GM21786 (cell line): ENCODE measurements around the gene NRAP.
A peak's percentile ranks its signal among the peaks of the same experiment; 100 is the strongest.

ENCODE experiments used
- ATAC-seq: cut with Tn5 transposase; IDR thresholded peaks from one replicate; pipeline ENCODE4 v1.9.1; 2021; ENCODE audit not compliant: unreplicated experiment

Gene NRAP, protein sequence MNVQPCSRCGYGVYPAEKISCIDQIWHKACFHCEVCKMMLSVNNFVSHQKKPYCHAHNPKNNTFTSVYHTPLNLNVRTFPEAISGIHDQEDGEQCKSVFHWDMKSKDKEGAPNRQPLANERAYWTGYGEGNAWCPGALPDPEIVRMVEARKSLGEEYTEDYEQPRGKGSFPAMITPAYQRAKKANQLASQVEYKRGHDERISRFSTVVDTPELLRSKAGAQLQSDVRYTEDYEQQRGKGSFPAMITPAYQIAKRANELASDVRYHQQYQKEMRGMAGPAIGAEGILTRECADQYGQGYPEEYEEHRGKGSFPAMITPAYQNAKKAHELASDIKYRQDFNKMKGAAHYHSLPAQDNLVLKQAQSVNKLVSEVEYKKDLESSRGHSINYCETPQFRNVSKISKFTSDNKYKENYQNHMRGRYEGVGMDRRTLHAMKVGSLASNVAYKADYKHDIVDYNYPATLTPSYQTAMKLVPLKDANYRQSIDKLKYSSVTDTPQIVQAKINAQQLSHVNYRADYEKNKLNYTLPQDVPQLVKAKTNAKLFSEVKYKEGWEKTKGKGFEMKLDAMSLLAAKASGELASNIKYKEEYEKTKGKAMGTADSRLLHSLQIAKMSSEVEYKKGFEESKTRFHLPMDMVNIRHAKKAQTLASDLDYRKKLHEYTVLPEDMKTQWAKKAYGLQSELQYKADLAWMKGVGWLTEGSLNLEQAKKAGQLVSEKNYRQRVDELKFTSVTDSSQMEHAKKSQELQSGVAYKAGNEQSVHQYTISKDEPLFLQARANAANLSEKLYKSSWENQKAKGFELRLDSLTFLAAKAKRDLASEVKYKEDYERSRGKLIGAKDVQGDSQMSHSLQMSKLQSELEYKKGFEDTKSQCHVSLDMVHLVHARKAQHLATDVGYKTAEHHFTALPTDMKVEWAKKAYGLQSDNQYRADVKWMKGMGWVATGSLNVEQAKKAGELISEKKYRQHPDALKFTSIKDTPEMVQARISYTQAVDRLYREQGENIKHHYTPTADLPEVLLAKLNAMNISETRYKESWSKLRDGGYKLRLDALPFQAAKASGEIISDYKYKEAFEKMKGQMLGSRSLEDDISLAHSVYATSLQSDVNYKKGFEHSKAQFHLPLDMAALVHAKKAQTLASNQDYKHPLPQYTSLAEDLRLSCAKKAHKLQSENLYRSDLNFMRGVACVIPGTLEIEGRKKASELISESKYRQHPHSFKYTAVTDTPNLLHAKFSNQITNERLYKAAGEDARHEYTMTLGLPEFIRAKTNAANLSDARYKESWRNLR (N-terminal part only)

DNA sequence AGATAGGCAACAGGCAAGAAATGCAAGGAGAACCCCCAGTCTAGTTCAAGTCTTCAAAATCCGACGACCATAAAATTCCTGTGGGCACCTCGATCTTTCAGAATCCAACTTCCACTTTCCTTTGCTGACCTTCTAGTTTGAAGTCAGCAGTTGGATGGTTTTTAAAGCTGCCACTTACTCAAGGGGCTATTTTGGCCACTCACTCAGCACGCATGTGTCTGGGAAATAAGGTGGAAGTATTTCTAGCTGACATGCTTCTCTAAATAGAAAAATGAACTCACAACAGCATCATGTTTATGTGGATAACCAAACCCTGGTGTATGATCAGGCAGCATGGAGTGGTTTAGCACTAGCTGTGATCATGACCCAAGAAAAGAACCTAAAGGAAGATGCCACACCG lies at the start of gene NRAP:
TSS of gene NRAP (minus strand) at position 134 of the 400 bp plus-strand sequence. CDS start 159 bp downstream, outside the sequence.
- no peak for ATAC-seq

DNA sequence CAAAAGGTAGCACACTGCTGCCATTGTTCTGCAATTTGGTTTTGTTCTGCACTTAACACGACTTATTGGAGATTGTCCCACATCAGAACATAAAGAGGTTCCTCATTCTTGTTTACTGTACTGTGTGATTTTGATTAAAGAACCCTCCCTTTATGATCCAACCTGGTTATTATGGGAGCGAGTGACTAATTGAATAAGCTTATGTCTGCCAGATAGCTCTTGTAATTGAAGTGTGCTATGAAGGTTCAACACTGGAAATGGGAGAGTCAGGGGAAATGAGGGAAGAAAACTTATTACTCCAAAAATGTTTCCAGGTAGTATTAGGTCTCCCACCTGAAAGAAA lies 49.8 kb upstream of the NRAP start:
- ATAC-seq, result no peak

DNA sequence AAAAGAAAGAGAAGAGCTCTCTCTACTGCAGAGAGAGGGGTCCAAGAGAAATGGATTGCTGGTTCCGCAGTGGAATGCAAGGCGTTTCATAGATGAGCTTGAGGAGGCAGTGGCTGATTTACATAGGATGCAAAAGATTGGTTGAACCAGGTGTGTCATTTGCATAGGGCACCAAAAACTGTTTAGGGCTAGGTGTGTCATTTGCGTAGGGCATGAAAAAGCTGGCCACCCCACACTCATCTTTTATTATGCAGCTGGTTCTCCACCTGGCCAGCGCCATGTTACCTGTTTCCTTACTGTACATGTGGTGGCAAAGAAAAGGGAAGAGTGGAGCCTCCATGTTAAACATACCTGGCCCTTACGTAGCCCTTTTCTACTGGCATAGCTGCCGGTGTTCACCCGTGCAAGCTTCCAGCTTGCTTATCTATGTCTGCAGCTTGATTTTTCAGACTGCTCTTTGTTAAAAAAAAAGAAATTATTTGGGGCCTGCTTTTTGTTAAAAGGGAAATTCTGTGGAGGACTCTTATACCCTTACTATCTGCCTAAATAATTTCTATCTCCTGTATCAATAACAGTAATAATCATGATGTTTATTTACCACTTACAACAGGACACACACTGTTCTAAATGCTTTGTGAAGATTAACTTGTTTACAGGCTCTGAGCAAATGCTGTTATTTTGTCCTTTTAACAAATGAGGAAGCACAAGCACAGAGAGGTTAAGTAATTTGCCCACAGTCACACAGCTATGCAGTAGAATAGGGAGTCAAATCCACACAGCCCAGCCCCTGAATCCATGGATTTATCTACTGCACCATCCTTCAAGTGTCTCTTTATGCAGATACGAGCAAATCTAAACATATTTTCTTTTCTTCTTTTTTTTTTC lies 49.2 kb upstream of the NRAP start:
- ATAC-seq, result no peak

DNA sequence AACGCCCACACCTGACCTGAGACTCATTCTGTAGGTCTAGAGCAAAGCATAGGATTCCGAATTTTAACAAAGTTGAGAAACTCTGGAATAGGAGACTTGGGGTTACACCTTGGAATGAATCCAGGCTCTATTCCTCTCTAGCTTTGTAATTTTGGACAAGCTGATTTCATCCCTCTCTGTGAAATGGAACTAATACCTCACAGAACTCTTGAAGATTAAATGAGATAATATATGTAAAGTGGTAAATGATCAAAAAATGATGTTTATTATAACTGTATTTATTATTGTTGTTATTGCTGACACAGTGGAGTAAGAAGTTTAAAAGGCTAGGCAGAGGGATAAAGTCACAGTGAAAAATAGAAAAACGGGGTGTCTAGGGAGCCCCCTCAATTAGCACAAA lies 48.2 kb upstream of the NRAP start:
- ATAC-seq, result no peak

DNA sequence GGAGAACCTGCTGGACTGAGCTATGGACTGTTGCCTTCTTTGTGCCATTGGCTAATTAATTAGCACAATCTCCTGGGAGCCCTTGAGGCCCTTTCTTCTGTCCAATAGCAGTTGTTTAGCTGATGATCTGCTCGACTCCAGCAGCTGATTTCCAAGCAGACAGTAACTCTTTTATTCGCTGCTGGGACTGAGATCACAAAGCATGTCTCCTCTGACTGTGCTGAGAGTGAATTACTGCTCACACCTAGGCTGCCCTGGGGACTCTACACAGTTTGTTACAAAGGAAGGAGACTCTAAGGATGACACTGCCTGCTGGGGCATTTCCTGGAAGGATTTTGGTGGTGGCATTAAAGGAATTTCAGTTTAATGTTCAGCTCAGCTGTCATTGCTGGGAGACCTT lies 47.3 kb upstream of the NRAP start:
- no peak for ATAC-seq

- no peak for ATAC-seq
Observed at GRCh38 chr10:113709221-113709838, 45.5 kb upstream of the NRAP start.

DNA sequence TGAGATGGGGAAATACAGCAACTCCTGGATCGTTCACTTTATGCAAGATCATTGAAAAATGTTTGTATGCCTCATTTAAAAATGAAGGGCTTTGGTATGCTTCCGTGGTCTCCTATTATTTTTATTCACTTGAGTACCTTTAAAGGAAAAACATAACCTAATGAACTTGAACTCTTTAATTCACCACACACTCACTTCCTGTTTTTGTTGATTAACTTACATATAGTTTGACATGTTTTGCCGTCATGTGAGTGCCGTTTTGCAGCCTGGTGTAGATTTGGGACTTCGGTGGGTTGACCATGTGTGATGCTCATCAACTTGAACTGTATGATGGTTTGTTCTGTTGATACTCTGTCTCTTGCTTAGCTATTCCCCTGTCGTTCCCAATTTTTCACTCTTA lies 44.8 kb upstream of the NRAP start:
- no peak for ATAC-seq

- no peak for ATAC-seq
Observed at GRCh38 chr10:113706623-113707022, 42.8 kb upstream of the NRAP start.

DNA sequence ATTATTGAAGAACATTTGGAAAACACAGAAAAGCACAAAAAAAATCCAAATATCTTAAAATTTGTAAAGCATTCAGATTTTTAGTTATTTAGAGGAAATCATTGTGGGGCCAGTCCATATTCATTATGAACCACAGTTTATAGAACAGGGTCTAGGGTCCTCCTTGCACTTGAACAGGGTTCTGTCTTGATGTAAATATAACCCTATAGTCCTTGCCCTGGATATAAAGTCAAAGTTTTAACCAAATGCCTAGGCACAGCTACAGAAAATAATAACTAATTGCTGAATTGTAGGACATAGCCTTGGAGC lies 41.5 kb upstream of the NRAP start:
- ATAC-seq, result no peak

GRCh38 chr10:113704637-113705343 lies 40.9 kb upstream of the NRAP start:
- peak; percentile 52 for ATAC-seq

- no peak for ATAC-seq
Observed at GRCh38 chr10:113697595-113697994, 33.8 kb upstream of the NRAP start.

- no peak for ATAC-seq
Observed at GRCh38 chr10:113695691-113696090, 31.9 kb upstream of the NRAP start.

DNA sequence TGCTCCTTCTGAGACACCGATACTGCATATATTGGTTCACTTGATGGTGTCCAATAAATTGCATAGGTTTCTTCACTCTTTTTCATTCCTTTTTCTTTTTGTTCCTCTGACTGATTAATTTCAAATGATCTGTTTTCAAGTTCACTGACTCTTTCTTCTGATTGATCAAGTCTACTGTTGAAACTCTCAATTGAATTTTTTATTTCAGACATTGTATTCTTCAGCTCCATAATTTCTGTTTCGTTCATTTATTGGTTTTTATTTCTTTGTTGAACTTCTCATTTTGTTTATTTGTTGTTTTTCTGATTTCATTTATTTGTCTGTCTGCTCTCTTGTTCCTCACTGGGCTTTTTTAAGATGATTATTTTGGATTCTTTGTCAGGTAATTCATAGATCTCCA lies 29.5 kb upstream of the NRAP start:
- no peak for ATAC-seq

DNA sequence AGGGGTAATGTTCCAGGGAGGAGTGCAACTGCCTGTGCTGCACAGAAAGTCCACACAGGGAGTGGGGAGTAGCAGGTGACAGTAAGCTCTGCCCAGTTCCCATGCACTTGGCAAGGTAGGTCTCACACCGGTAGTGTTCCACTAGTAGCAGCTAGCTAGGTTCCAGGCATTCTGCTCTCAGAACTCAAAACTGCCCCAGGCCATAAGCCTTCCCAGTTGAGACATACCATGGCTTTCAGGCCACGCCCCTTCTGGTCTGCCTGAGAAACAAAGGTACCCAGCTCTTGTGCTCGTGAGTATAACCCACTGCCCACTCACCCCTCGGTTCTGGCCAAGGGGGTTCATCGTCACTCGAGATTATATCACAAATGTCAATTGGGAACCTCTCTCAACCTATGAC lies 28.4 kb upstream of the NRAP start:
- no peak for ATAC-seq

DNA sequence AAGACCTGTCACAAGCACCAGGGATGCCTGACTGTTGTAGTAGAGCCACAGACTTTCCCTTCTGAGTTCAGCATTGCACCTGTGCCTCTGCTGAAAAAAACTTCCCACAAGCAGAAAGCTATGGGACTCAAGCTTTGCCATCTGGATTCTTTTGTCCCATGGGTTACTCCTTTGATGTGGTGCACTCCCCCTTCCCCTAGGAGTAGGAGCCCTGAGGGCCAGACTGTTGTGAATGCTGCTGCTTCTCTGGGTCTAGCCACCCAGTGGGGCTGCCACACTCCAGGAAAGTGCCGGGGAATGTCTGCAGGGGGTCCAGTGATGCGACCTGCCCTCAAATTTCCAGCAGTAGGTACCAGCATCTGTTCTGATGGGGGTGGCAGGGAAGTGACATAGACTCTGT lies 27.5 kb upstream of the NRAP start:
- ATAC-seq, result no peak

DNA sequence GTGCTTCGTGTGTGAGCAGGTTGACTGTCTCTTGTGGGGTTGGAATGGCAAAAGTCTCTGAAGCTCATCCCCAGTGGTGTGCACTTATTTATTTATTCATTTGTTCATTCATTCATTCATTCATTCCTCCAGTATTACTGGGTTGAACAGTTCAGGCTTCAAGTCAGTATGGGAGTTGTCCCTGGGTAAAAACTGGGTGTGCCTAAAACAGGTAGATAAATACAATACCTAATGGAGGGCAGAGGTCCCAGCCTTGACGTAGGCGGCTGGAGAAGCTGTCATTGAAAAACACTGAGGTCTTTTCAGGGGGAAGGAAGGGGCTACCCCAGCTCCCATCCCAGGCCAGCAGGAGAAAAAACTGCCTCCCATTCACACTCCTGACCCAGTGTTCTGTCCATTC lies 26.9 kb upstream of the NRAP start:
- no peak for ATAC-seq

DNA sequence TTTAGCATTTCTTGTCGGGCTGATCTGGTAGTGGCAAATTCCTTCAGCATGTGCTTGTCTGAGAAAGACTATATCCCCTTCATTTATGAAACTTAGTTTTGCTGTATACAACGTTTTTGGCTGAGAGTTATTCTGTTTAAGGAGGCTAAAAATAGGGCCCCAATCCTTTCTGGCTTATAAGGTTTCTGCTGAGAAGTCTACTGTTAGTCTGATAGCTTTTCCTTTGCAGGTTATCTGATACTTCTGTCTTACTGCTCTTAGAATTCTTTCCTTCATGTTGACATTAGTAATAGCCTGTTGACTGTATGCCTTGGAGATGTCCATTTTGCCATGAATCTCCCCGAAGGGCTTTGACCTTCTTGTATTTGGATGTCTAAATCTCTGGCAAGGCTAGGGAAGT lies 25.7 kb upstream of the NRAP start:
- ATAC-seq, result no peak

- ATAC-seq, result no peak
Observed at GRCh38 chr10:113689057-113689456, 25.2 kb upstream of the NRAP start.

DNA sequence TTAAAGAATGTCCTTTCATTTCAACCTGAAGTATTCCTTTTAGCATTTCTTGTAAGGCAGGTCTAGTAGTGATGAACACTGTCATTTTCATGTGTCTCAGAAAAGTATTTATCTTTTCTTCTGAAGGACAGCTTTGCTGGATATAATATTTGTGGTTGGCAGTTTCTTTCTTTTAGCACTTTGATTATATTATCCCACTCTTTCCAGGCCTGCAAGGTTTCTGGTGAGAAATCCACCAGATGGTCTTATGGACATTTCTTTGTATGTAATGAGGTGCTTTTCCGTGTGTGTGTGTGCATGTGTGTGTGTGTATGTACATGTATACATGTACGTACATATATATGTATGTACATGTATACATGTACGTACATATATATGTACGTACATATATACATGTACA lies 23.2 kb upstream of the NRAP start:
- no peak for ATAC-seq

- no peak for ATAC-seq
Observed at GRCh38 chr10:113686028-113686427, 22.2 kb upstream of the NRAP start.
